HCT116 (cell line): ENCODE results near the gene CARMIL1. TPM values are rescaled to one million over a fixed set of nuclear protein-coding genes. Genes with fewer than 3 reads are reported as not detected.

Source experiments
- ATAC-seq: fragments of 200-7000 bp; cut with Tn5 transposase; 2 replicates; pipeline ENCODE4 v1.9.1; 2020; ENCODE audit warnings: mild to moderate bottlenecking, moderate library complexity
- BruUV-seq: library from RNA; stranded (reverse); fragments of 400-500 nt; replicated peaks from 2 replicates; lab custom pipeline; 2021; lab: Mats Ljungman, UMichigan
- CTCF ChIA-PET: fragments of 300-600 bp; sonication (Branson Sonifier 250); formaldehyde crosslinking; loops from one replicate; lab custom pipeline; 2021; ENCODE audit warnings: antibody characterized with exemption; lab: Charles Lee
- POLR2A ChIA-PET: fragments of 300-600, 350-600 bp; sonication (Branson Sonifier 250); formaldehyde crosslinking; loops from one replicate; lab custom pipeline; 2021; ENCODE audit warnings: antibody characterized with exemption; lab: Charles Lee
- RAD21 ChIA-PET, 2 experiments: fragments of 300-600 bp; sonication (Branson Sonifier 250); formaldehyde crosslinking; loops; one replicate each; lab custom pipeline; 2023; ENCODE audit warnings: low total read pairs in 2 of 2; ENCODE audit not compliant: uncharacterized antibody in 2 of 2, unreplicated experiment in 2 of 2, low non-redundant PET in 1 of 2; lab: Charles Lee
- DNase-seq: peaks from one replicate; pipeline ENCODE4 v3.0.0-alpha.2; 2010; ENCODE audit warnings: low read depth, low spot score
- H2AFZ ChIP-seq: fragments of 200-600 bp; shearing (Covaris generic), sonication (generic); 2 replicates; pipeline ENCODE4 v1.6.1; 2017; ENCODE audit warnings: low read depth, mixed run types, mixed read lengths, antibody characterized with exemption, low read length; ENCODE audit not compliant: poor library complexity, severe bottlenecking
- H3K27ac ChIP-seq: 2 replicates; pipeline ENCODE4 v1.5.1; 2012; ENCODE audit warnings: low read depth, low read length
- H3K27me3 ChIP-seq: fragments of 200-600 bp; sonication (generic); 2 replicates; pipeline ENCODE4 v1.6.1; 2016; ENCODE audit warnings: mixed run types, low read length, mixed read lengths; ENCODE audit not compliant: insufficient read depth
- H3K36me3 ChIP-seq, 2 experiments: fragments of 200-500 bp in 1 of 2; fragments of 200-600 bp in 1 of 2; sonication (Bioruptor generic) in 1 of 2; sonication (generic) in 1 of 2; 2 replicates each; pipeline versions ENCODE4 v1.5.1 to v1.6.1; 2014 to 2016; ENCODE audit warnings: low read length in 2 of 2, inconsistent platforms in 1 of 2, mixed read lengths in 1 of 2, mixed run types in 1 of 2; ENCODE audit not compliant: insufficient read depth in 2 of 2, control insufficient read depth in 1 of 2
- H3K4me1 ChIP-seq, 2 experiments: fragments of 200-600 bp in 1 of 2; sonication (generic) in 1 of 2; 2 replicates each; pipeline versions ENCODE4 v1.5.1 to v1.6.1; 2012 to 2017; ENCODE audit warnings: low read length in 2 of 2, inconsistent platforms in 1 of 2, mild to moderate bottlenecking in 1 of 2, mixed read lengths in 1 of 2, mixed run types in 1 of 2, moderate library complexity in 1 of 2; ENCODE audit not compliant: insufficient read depth in 2 of 2, control insufficient read depth in 1 of 2
- H3K4me2 ChIP-seq: fragments of 200-600 bp; sonication (generic); 2 replicates; pipeline ENCODE4 v1.6.1; 2017; ENCODE audit warnings: mixed run types, low read length, mixed read lengths
- H3K4me3 ChIP-seq, 2 experiments: fragments of 200-600 bp in 1 of 2; sonication (generic) in 1 of 2; replicated peaks in 1 of 2; 2 replicates each; pipeline ENCODE4 v1.5.1; 2011 to 2016; ENCODE audit warnings: low read length in 2 of 2, control low read depth in 1 of 2, low read depth in 1 of 2, mild to moderate bottlenecking in 1 of 2, mixed read lengths in 1 of 2, mixed run types in 1 of 2
- H3K79me2 ChIP-seq: fragments of 200-600 bp; sonication (generic); 2 replicates; pipeline ENCODE4 v1.6.1; 2017; ENCODE audit warnings: mild to moderate bottlenecking, mixed run types, low read length, moderate library complexity, mixed read lengths; ENCODE audit not compliant: insufficient read depth
- H3K9ac ChIP-seq: fragments of 200-600 bp; sonication (generic); 2 replicates; pipeline ENCODE4 v1.6.1; 2016; ENCODE audit warnings: low read length, mixed read lengths
- H3K9me2 ChIP-seq: fragments of 200-600 bp; sonication (generic), shearing (Covaris generic); 2 replicates; pipeline ENCODE4 v1.6.1; 2017; ENCODE audit warnings: mixed run types, mild to moderate bottlenecking, moderate library complexity; ENCODE audit not compliant: insufficient read depth
- H3K9me3 ChIP-seq, 2 experiments: fragments of 200-500 bp in 1 of 2; fragments of 200-600 bp in 1 of 2; sonication (Bioruptor generic) in 1 of 2; sonication (generic) in 1 of 2; 2 replicates each; pipeline ENCODE4 v1.6.1; 2014 to 2017; ENCODE audit warnings: low read length in 2 of 2, mixed read lengths in 2 of 2, inconsistent platforms in 1 of 2, low read depth in 1 of 2, mild to moderate bottlenecking in 1 of 2, mixed run types in 1 of 2, moderate library complexity in 1 of 2; ENCODE audit not compliant: control insufficient read depth in 1 of 2, insufficient read depth in 1 of 2
- H4K20me1 ChIP-seq: fragments of 200-600 bp; sonication (generic), shearing (Covaris generic); 2 replicates; pipeline ENCODE4 v1.6.1; 2017; ENCODE audit warnings: mixed run types, mild to moderate bottlenecking, moderate library complexity; ENCODE audit not compliant: insufficient read depth
- EGR1 ChIP-seq: IDR thresholded peaks from 2 replicates; pipeline ENCODE4 v1.6.1; 2012; ENCODE audit warnings: low read depth
- FOSL1 ChIP-seq: IDR thresholded peaks from 2 replicates; pipeline ENCODE4 v1.6.1; 2012; ENCODE audit warnings: low read depth
- POLR2AphosphoS5 ChIP-seq: IDR thresholded peaks from 2 replicates; pipeline ENCODE4 v1.6.1; 2011; ENCODE audit warnings: mild to moderate bottlenecking, low read depth, low read length, moderate library complexity
- SIN3A ChIP-seq: IDR thresholded peaks from 2 replicates; pipeline ENCODE4 v1.6.1; 2012; ENCODE audit warnings: low read depth
- SRF ChIP-seq: IDR thresholded peaks from 2 replicates; pipeline ENCODE4 v1.6.1; 2012; ENCODE audit warnings: low read depth
- TCF7L2 ChIP-seq: IDR thresholded peaks from 2 replicates; pipeline ENCODE4 v1.7.0; 2011; ENCODE audit warnings: borderline replicate concordance, inconsistent platforms; ENCODE audit not compliant: insufficient read depth, insufficient read length; ENCODE audit errors: extremely low read depth
- YY1 ChIP-seq: IDR thresholded peaks from 2 replicates; pipeline ENCODE4 v1.6.1; 2011; ENCODE audit warnings: low read length, low read depth, moderate library complexity, mild to moderate bottlenecking; ENCODE audit not compliant: insufficient replicate concordance; ENCODE audit errors: extremely low read depth
- ZNF274 ChIP-seq: fragments of 200-500 bp; sonication (Bioruptor generic); IDR thresholded peaks from 2 replicates; pipeline ENCODE4 v1.6.1; 2014; ENCODE audit warnings: mild to moderate bottlenecking, low read depth, low read length, inconsistent platforms
- intact Hi-C: fragments of 100-400 bp; cut with micrococcal nuclease; formaldehyde crosslinking; loops from 2 replicates; pipeline ENCODE4 v1.10.0; 2022
- total RNA-seq: library from RNA; stranded (reverse); gene quantifications from one replicate; pipeline ENCODE4 v1.2.1, GENCODE V29; 2021; ENCODE audit not compliant: unreplicated experiment
- TF ChIP-seq, protein P1 (sequence below), 3 experiments: fragments of 200-600 bp in 1 of 3; sonication (generic) in 1 of 3; IDR thresholded peaks in 2 of 3; conservative IDR thresholded peaks in 1 of 3; 2 replicates each; pipeline ENCODE4 v1.5.1; 2012 to 2017; ENCODE audit warnings: low read depth in 2 of 3, low read length in 2 of 3, antibody characterized with exemption in 1 of 3, borderline replicate concordance in 1 of 3, control low read depth in 1 of 3, mild to moderate bottlenecking in 1 of 3, mixed read lengths in 1 of 3, mixed run types in 1 of 3, moderate library complexity in 1 of 3; ENCODE audit not compliant: insufficient read depth in 1 of 3
- TF ChIP-seq, protein P2 (sequence below): IDR thresholded peaks from 2 replicates; pipeline ENCODE4 v1.6.1; 2011; ENCODE audit warnings: mild to moderate bottlenecking, low read length, moderate library complexity; ENCODE audit not compliant: insufficient replicate concordance; ENCODE audit errors: extremely low read depth
- TF ChIP-seq, protein P3 (sequence below): IDR thresholded peaks from 2 replicates; pipeline ENCODE4 v1.6.1; 2012

CARMIL1 gene
- total RNA-seq, 1 experiment from 2014 or later, result 21.7 TPM

DNA sequence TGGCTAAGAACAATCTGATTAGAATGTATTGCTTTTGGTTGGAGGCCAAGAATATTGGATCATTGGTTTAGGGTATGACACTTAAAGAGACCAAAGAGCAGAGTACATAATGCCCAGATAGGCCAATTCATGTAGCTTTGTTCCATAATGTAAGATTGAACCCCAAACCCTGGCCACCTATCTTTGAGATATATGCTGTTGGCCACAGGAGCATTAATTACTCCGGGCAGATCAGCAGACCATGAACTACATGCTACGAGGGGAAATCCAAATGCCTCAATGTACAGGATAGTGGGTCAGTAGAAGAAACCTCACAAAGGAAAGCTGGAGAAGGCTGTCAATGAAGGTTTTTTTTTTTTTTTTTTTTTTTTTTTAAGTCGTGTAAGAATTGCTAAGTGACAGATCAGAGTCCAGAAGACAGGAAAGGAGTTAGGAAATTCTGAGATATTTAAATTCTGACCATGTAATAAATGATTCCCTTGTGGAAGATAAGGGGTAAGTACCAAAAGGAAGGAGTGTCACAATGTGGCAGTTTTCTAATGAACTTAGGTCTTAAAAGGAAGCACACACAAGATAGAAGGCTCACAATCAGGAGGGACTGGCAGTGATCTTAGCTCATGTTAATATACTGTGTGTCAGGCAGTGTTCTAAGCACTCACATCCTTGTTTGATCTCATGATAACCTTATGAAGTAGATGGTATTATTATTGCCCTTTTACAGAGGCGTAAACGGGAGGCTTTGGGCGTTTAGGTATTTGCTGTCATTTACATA is 61.4 kb downstream of the CARMIL1 start:
- POLR2A ChIA-PET, result no interaction called here
- Histone ChIP-seq H3K9me3 (no peaks in the 10 kb centered on the region), H3K4me3 (no peak overlapping the region)
- BruUV-seq, result no TSS peak
- no peak for DNase-seq
- TF ChIP-seq, protein P1, sequence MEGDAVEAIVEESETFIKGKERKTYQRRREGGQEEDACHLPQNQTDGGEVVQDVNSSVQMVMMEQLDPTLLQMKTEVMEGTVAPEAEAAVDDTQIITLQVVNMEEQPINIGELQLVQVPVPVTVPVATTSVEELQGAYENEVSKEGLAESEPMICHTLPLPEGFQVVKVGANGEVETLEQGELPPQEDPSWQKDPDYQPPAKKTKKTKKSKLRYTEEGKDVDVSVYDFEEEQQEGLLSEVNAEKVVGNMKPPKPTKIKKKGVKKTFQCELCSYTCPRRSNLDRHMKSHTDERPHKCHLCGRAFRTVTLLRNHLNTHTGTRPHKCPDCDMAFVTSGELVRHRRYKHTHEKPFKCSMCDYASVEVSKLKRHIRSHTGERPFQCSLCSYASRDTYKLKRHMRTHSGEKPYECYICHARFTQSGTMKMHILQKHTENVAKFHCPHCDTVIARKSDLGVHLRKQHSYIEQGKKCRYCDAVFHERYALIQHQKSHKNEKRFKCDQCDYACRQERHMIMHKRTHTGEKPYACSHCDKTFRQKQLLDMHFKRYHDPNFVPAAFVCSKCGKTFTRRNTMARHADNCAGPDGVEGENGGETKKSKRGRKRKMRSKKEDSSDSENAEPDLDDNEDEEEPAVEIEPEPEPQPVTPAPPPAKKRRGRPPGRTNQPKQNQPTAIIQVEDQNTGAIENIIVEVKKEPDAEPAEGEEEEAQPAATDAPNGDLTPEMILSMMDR (IDR thresholded peaks at IDR 0.05 in 2 of 3, conservative IDR thresholded peaks at IDR 0.05 in 1 of 3; ENCODE audit: borderline replicate concordance in 1 of 3, insufficient read depth in 1 of 3, low read depth in 2 of 3, low read length in 2 of 3), result no peak
- TF ChIP-seq EGR1, result no peak
- TF ChIP-seq SRF, result no peak
- no peak for TF ChIP-seq ZNF274
- TF ChIP-seq SIN3A, result no peak
- no peak for TF ChIP-seq FOSL1
- TF ChIP-seq, protein P2, sequence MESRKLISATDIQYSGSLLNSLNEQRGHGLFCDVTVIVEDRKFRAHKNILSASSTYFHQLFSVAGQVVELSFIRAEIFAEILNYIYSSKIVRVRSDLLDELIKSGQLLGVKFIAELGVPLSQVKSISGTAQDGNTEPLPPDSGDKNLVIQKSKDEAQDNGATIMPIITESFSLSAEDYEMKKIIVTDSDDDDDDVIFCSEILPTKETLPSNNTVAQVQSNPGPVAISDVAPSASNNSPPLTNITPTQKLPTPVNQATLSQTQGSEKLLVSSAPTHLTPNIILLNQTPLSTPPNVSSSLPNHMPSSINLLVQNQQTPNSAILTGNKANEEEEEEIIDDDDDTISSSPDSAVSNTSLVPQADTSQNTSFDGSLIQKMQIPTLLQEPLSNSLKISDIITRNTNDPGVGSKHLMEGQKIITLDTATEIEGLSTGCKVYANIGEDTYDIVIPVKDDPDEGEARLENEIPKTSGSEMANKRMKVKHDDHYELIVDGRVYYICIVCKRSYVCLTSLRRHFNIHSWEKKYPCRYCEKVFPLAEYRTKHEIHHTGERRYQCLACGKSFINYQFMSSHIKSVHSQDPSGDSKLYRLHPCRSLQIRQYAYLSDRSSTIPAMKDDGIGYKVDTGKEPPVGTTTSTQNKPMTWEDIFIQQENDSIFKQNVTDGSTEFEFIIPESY, result no peak
- TF ChIP-seq TCF7L2, result no peak
- no peak for TF ChIP-seq POLR2AphosphoS5
- TF ChIP-seq, protein P3, sequence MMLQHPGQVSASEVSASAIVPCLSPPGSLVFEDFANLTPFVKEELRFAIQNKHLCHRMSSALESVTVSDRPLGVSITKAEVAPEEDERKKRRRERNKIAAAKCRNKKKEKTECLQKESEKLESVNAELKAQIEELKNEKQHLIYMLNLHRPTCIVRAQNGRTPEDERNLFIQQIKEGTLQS, result no peak
- no peak for TF ChIP-seq YY1
- TF ChIP-seq, all 23 proteins: peak for 0
- Histone ChIP-seq H4K20me1 (no peaks in the 10 kb centered on the region), H3K36me3 (no peaks in the 10 kb centered on the region), H3K9me2 (no peaks in the 10 kb centered on the region), H2AFZ (no peak overlapping the region), H3K27me3 (no peaks in the 10 kb centered on the region), H3K27ac (no peak overlapping the region), H3K79me2 (peaks cover 62% of the 10 kb centered on the region), H3K4me1 (no peaks in the 10 kb centered on the region), H3K9ac (no peak overlapping the region), H3K4me2 (no peak overlapping the region)
- no peak for ATAC-seq
- RAD21 ChIA-PET, result no interaction called here
- intact Hi-C loops, result no loop called here
- CTCF ChIA-PET, result no interaction called here
